Bronchus fibroblast of lung (primary cell): Measurements from ENCODE around the gene ANKRD36B. TPM values are rescaled to one million over a fixed set of nuclear protein-coding genes. Genes with fewer than 3 reads are reported as not detected.

ENCODE experiments used
- total RNA-seq: library from RNA; depleted of rRNA; stranded (reverse); fragments of >200 nt; gene quantifications from 2 replicates; pipeline ENCODE4 v1.2.3, GENCODE V29; 2015

The ANKRD36B gene
- total RNA-seq = 3.7 and 4.0 TPM in 2 replicates

GRCh38 chr2:97589598-97590510 is at the start of gene ANKRD36B:
TSS of gene ANKRD36B (minus strand) at chr2:97589877. CDS start at chr2:97589685, 192 bp downstream.

Other genes starting within 250 kb of the ANKRD36B start
- gene COX5B, start 56.2 kb upstream of the ANKRD36B start, total RNA-seq = 357 and 436 TPM in 2 replicates
- gene ACTR1B, start 74.2 kb upstream of the ANKRD36B start, total RNA-seq = 62.2 and 68.2 TPM in 2 replicates
- gene C2orf92, start 79.8 kb upstream of the ANKRD36B start, total RNA-seq = 0.15 and 0.67 TPM in 2 replicates
- not detected in 2 replicates for gene ZAP70, start 123.7 kb upstream of the ANKRD36B start, total RNA-seq